Measurements from ENCODE around the gene TNRC18. TPM values are rescaled to one million over a fixed set of nuclear protein-coding genes. Genes with fewer than 3 reads are reported as not detected.

The TNRC18 gene
- total and polyA plus RNA-seq, 8 donors = 94.4 to 164 (median 133) TPM

DNA sequence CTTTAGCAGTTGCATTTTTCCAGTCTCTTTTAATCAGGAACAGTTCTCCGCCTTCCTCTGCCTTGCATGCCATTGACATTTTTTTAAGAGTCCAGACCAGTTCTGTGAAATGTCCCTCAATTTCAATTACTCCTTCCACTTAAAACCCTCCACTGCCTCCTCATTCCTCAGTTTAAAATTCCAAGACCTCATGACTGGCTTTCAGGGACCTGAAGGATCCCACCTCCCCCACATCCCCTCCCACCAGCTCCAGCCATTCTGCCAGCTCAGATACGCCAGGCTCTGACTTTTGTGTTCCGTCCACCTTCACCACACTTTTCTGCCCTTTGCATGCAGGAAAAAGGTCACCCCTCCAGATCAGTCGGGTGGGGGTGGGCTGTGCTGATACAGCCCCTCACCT lies 8.7 kb downstream of the TNRC18 start:
- peaks cover 21 to 76% of the 10 kb centered on the region in 2 donors for H3K4me1 ChIP-seq
- peak; percentile 6 for ATAC-seq
- peak in 1 of 4 donors; percentile 40 for DNase-seq
- TF ChIP-seq, protein P1, sequence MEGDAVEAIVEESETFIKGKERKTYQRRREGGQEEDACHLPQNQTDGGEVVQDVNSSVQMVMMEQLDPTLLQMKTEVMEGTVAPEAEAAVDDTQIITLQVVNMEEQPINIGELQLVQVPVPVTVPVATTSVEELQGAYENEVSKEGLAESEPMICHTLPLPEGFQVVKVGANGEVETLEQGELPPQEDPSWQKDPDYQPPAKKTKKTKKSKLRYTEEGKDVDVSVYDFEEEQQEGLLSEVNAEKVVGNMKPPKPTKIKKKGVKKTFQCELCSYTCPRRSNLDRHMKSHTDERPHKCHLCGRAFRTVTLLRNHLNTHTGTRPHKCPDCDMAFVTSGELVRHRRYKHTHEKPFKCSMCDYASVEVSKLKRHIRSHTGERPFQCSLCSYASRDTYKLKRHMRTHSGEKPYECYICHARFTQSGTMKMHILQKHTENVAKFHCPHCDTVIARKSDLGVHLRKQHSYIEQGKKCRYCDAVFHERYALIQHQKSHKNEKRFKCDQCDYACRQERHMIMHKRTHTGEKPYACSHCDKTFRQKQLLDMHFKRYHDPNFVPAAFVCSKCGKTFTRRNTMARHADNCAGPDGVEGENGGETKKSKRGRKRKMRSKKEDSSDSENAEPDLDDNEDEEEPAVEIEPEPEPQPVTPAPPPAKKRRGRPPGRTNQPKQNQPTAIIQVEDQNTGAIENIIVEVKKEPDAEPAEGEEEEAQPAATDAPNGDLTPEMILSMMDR (IDR thresholded peaks at IDR 0.05) = no peak
- no peaks in the 10 kb centered on the region for H3K36me3 ChIP-seq
- H3K4me3 ChIP-seq = no peak overlapping the region
- intact Hi-C loops (cut with DNase I) = no loop called here
- peaks cover 0 to 5% of the 10 kb centered on the region in 2 donors for H3K27me3 ChIP-seq
- H3K9me3 ChIP-seq = no peaks in the 10 kb centered on the region
- H3K27ac ChIP-seq = peak overlapping the region; percentile 30 to 48

DNA sequence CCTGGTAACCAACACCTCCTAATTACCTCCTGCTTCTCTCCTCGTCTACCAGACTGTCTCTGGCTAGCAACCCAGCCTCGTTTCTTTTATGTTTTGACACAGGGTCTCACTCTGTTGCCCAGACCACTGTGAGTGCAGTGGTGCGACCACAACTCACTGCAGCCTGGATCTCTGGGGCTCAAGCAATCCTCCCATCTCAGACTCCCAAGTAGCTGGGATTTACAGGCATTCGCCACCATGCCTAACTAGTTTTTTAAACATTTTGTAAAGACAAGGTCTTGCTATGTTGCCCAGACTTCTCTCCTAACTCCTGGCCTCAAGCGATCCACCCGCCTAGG lies 10.2 kb downstream of the TNRC18 start:
- intact Hi-C loops (cut with DNase I) = no loop called here
- H3K4me3 ChIP-seq = no peak overlapping the region
- DNase-seq (no peak), ATAC-seq (no peak)
- H3K36me3 ChIP-seq = no peaks in the 10 kb centered on the region
- H3K4me1 ChIP-seq = peaks cover 14 to 69% of the 10 kb centered on the region in 2 donors
- H3K9me3 ChIP-seq = no peaks in the 10 kb centered on the region
- TF ChIP-seq, protein P1 (IDR thresholded peaks at IDR 0.05) = no peak
- H3K27ac ChIP-seq = peak overlapping the region; percentile 48 to 60
- H3K27me3 ChIP-seq = no peaks in the 10 kb centered on the region

DNA sequence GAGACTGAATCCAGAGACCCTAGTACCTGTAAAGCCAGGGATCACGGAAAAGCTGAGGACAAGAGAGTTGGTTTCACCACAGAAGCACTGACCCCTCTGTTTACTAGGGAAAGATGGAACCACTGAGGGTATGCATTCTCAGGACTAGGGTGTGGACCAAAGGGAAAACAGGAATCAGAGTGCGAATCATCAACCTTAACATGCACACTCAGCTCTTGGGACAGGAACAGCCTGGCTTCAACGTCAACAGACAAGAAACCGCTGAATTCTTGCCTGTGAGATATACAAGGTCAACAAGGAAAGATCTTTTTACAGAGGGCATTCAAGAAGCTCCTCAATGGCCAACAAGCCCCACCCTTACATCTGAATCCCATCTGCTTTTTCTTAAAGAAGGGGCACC lies 14.9 kb downstream of the TNRC18 start:
- peak; percentile 7 for ATAC-seq
- TF ChIP-seq, protein P1 (IDR thresholded peaks at IDR 0.05) = no peak
- H3K27ac ChIP-seq = peak overlapping the region in 1 of 2 donors; percentile 57
- intact Hi-C loops (cut with DNase I) = no loop called here
- H3K4me1 ChIP-seq = peaks cover 10 to 59% of the 10 kb centered on the region in 2 donors
- DNase-seq = no peak
- no peaks in the 10 kb centered on the region for H3K27me3 ChIP-seq
- H3K36me3 ChIP-seq = peaks cover 0 to 15% of the 10 kb centered on the region in 2 donors
- H3K4me3 ChIP-seq = no peak overlapping the region
- no peaks in the 10 kb centered on the region for H3K9me3 ChIP-seq

DNA sequence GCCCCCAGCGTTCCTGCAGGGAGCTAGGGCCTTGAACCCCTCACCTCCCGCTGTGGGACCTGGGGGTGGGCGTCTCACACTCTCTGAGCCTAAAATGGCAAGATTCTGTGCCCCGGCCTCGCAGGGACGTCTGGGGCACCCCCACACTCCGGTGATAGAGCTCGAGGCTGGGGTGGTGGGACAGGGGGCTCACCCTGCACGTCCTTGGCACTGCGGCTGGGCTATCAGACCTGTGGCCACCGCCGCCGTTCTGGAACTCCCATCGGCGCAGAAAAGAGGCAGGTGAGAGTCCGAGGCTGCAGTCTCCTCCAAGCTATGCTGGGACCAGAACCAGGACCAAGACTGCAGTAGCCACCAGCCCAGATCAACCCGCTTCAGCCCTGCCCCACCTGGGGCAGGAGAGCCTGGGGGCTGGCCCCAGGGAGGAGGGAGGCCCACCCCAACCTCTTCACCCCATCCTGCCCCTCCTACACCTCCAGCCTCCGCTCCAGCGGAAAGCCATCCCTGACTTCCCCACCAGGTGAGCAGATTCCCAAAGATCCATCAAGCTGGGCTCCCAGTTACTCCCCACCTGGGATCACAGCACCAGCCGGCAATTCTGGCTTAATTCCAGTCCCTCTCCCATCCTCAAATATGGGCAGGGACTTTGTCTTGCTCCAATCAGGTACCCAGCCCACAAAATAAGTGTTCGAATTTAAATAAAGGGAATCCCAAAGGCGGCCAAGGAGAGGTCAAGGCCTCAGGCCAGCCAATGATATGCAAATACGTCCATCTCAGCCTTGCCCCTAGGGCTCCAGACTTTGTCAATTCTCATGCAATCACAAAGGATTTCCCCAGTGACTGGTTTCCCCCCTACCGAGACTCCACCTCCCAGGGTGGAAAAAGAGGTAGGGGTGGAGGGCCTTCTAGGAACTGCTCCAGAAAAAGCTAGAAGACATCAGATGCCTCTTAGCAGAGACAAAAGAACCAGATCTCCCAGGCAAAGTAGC lies 16.4 kb downstream of the TNRC18 start:
- H3K36me3 ChIP-seq = peaks cover 0 to 15% of the 10 kb centered on the region in 2 donors
- intact Hi-C loops (cut with DNase I) = no loop called here
- DNase-seq (peak in 1 of 4 donors; percentile 63), ATAC-seq (no peak)
- H3K4me3 ChIP-seq = no peak overlapping the region
- H3K27ac ChIP-seq = peak overlapping the region in 1 of 2 donors; percentile 57
- no peaks in the 10 kb centered on the region for H3K9me3 ChIP-seq
- TF ChIP-seq, protein P1 (IDR thresholded peaks at IDR 0.05) = no peak
- no peaks in the 10 kb centered on the region for H3K27me3 ChIP-seq
- H3K4me1 ChIP-seq = peaks cover 3 to 49% of the 10 kb centered on the region in 2 donors

DNA sequence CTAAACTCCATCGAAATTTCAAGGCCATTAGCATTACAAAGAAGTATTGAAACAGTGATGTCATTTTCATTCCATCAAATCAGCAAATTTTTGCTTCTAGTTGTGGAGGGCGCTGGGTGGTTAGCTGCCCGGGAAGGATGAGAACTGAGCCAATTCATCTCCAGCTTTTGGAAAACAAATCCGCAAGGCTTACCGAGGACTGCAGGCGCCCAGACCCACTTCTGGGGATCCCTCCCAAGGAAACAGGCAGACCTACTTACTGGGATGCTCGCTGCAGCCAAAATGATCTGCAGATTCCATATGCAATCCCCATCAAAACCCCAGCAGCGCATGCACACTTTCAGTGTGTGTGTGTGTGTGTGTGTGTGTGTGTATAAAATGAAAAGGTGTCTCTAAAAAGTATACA lies 19.2 kb downstream of the TNRC18 start:
- Histone ChIP-seq H3K36me3 (peaks cover 0 to 25% of the 10 kb centered on the region in 2 donors), H3K9me3 (no peaks in the 10 kb centered on the region), H3K4me1 (peaks cover 3 to 29% of the 10 kb centered on the region in 2 donors), H3K27me3 (no peaks in the 10 kb centered on the region), H3K27ac (no peak overlapping the region), H3K4me3 (no peak overlapping the region)
- intact Hi-C loops (cut with DNase I) = no loop called here
- ATAC-seq (no peak), DNase-seq (no peak)
- TF ChIP-seq, protein P1 (IDR thresholded peaks at IDR 0.05) = no peak

Data from left lung (tissue), 10 donors.